ENCODE measurements around the gene DHRSX.
"Not testable (repeated sequence)": the region's sequence is repeated elsewhere in the genome, so short reads cannot be mapped to it uniquely, and the experiment has no call there.

DHRSX gene

GRCh38 chrX:2462074-2462473 lies 38.7 kb downstream of the DHRSX start:
- no peak overlapping the region for H3K27ac ChIP-seq (ENCODE audit: extremely low read depth, low read depth, low read length)
- ChIA-PET CTCF (no interaction called here), POLR2A (no interaction called here)
- H3K4me1 ChIP-seq (ENCODE audit: control insufficient read depth, insufficient read depth, low read length): no peaks in the 10 kb centered on the region
- H3K36me3 ChIP-seq (ENCODE audit: control insufficient read depth in 2 of 2, insufficient read depth in 1 of 2, low read length in 2 of 2): no peaks in the 10 kb centered on the region; a peak in 1 of 3 replicates
- TF ChIP-seq ZNF623 (tag by site-specific recombination; IDR thresholded peaks at IDR 0.05): no peak
- no peak for TF ChIP-seq ZBTB26 (tag by site-specific recombination; optimal IDR thresholded peaks at IDR 0.05)
- no peak for TF ChIP-seq ZNF239 (tag by site-specific recombination; IDR thresholded peaks at IDR 0.05)
- TF ChIP-seq ZNF596 (tag by site-specific recombination; IDR thresholded peaks at IDR 0.05): no peak
- TF ChIP-seq ZNF629 (tag by site-specific recombination; IDR thresholded peaks at IDR 0.05): no peak
- TF ChIP-seq ZNF561 (tag by site-specific recombination; IDR thresholded peaks at IDR 0.05; ENCODE audit: borderline replicate concordance): no peak
- no peak for TF ChIP-seq ZNF548 (tag by site-specific recombination; IDR thresholded peaks at IDR 0.05)
- no peak for TF ChIP-seq IKZF3 (tag by site-specific recombination; IDR thresholded peaks at IDR 0.05)
- no peak for TF ChIP-seq ZNF558 (tag by site-specific recombination; IDR thresholded peaks at IDR 0.05)
- no peak for TF ChIP-seq ZNF18 (tag by site-specific recombination; IDR thresholded peaks at IDR 0.05)
- no peak for TF ChIP-seq SCRT2 (tag by site-specific recombination; IDR thresholded peaks at IDR 0.05)
- no peak for TF ChIP-seq ZNF76 (tag by site-specific recombination; IDR thresholded peaks at IDR 0.05; ENCODE audit: borderline replicate concordance, low read depth)
- no peak for TF ChIP-seq HOXC10 (CRISPR knock-in tag; IDR thresholded peaks at IDR 0.05)
- no peaks in the 10 kb centered on the region for H3K9me3 ChIP-seq (ENCODE audit: control insufficient read depth, insufficient read depth, low read depth, low read length)
- H3K4me3 ChIP-seq (ENCODE audit: low read depth, low read length): no peak overlapping the region

DNA sequence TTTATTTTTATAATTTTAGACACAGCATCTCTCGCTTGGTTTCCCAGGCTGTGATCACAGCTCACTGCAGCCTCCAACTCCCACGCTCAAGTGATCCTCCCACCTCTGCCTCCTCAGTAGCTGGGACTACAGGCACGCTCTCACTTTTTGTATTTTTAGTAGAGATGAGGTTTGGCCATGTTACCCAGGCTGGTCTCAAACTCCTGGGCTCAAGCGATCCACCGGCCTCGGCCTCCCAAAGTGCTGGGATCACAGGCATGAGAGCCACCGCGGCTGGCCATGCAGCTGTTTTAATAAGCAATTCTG lies 39.1 kb downstream of the DHRSX start:
- ChIA-PET POLR2A (no interaction called here), CTCF (no interaction called here)
- Histone ChIP-seq H3K36me3 (ENCODE audit: control insufficient read depth in 2 of 2, insufficient read depth in 1 of 2, low read length in 2 of 2) (no peaks in the 10 kb centered on the region; a peak in 1 of 3 replicates), H3K4me3 (ENCODE audit: low read depth, low read length) (no peak overlapping the region), H3K4me1 (ENCODE audit: control insufficient read depth, insufficient read depth, low read length) (no peaks in the 10 kb centered on the region), H3K27ac (ENCODE audit: extremely low read depth, low read depth, low read length) (no peak overlapping the region), H3K9me3 (ENCODE audit: control insufficient read depth, insufficient read depth, low read depth, low read length) (no peaks in the 10 kb centered on the region)
- no peak for TF ChIP-seq ZNF514 (tag by site-specific recombination; IDR thresholded peaks at IDR 0.05)
- TF ChIP-seq EGR2 (tag by site-specific recombination; IDR thresholded peaks at IDR 0.05; ENCODE audit: low read depth): peak; percentile 59
- no peak for TF ChIP-seq ZNF155 (tag by site-specific recombination; IDR thresholded peaks at IDR 0.05)
- TF ChIP-seq ZFHX2 (tag by site-specific recombination; conservative IDR thresholded peaks at IDR 0.05): peak; percentile 74

DNA sequence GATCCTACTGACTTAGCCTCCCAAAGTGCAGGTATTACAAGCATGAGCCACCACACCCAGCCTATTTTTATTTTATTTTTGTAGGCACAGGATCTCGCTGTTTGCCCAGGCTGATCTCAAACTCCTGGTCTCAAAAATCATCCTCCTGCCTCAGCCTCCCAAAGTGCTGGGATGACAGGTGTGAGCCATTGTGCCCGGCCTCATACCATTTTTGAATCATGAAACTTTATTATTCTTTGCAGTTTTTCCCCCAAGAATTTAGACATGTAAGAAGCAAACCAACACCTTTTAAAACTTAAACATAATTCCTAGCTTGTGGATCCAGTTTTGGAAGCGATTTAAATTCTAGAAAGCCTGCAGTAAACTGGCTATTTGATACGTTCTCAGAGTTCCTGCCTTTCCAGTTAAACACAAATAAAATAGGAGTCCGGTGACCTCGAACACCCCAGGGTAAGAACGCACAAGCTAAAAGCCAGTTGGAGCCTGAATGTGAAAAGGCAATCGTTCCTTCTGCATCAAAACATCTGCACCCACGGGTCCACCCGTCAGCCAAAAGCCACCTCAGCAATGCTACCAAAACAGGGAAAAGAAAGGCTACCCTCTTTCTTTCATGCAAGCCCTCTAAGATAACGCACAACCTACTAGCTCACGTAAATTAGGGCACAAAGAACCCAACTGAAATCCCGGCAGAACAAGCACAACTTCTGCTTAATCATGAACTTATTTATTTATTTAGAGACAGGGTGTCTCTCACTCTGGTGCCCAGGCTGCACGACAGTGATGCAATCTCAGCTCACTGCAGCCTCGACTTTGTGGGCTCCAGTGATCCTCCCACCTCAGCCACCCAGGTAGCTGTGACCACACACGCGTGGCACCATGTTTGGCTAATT lies 39.7 kb downstream of the DHRSX start:
- H3K4me1 ChIP-seq (ENCODE audit: control insufficient read depth, insufficient read depth, low read length); H3K4me3 ChIP-seq (ENCODE audit: low read depth, low read length); POLR2A ChIA-PET; H3K27ac ChIP-seq (ENCODE audit: extremely low read depth, low read depth, low read length); CTCF ChIA-PET; H3K36me3 ChIP-seq (ENCODE audit: control insufficient read depth in 2 of 2, insufficient read depth in 1 of 2, low read length in 2 of 2); H3K9me3 ChIP-seq (ENCODE audit: control insufficient read depth, insufficient read depth, low read depth, low read length): not testable (repeated sequence)

- POLR2A ChIA-PET; H3K36me3 ChIP-seq (ENCODE audit: control insufficient read depth in 2 of 2, insufficient read depth in 1 of 2, low read length in 2 of 2); H3K9me3 ChIP-seq (ENCODE audit: control insufficient read depth, insufficient read depth, low read depth, low read length): not testable (repeated sequence)
Observed at GRCh38 chrX:2460048-2460447, 40.7 kb downstream of the DHRSX start.

More at GRCh38 chrX:2460048-2460447, 40.7 kb downstream of the DHRSX start:
- H3K4me1 ChIP-seq (ENCODE audit: control insufficient read depth, insufficient read depth, low read length); H3K27ac ChIP-seq (ENCODE audit: extremely low read depth, low read depth, low read length); H3K4me3 ChIP-seq (ENCODE audit: low read depth, low read length); CTCF ChIA-PET: not testable (repeated sequence)

Data from HEK293 (cell line).